Measurements from ENCODE around the gene TBL1X. TPM values are rescaled to one million over a fixed set of nuclear protein-coding genes. Genes with fewer than 3 reads are reported as not detected.

Gene TBL1X
- total and polyA plus RNA-seq, 2 experiments from 2014 or later: 8.7 to 26.9 TPM

- no peak overlapping the region for H3K4me3 ChIP-seq
- Mint-ChIP-seq H3K27ac (no peak overlapping the region; the same call in 1 of the 2 replicates), H3K4me3 (no peak overlapping the region), H3K36me3 (ENCODE audit: low read depth) (peaks cover 32% of the 10 kb centered on the region), H3K4me1 (peaks cover 23% of the 10 kb centered on the region), H3K9me3 (peaks cover 9% of the 10 kb centered on the region; the same call in 2 of the 3 replicates), H3K27me3 (ENCODE audit: insufficient read depth, low read depth, poor library complexity) (no peaks in the 10 kb centered on the region)
- no peak overlapping the region for H3K27ac ChIP-seq (ENCODE audit: low read depth)
- H3K9me2 ChIP-seq (ENCODE audit: insufficient read depth): no peaks in the 10 kb centered on the region
- H3K79me2 ChIP-seq (replicated peaks; ENCODE audit: insufficient read depth): peaks cover 39% of the 10 kb centered on the region
- peaks cover 9% of the 10 kb centered on the region; the same call in 1 of the 2 replicates for H3K4me1 ChIP-seq (ENCODE audit: insufficient read depth)
- no peak for ATAC-seq
- no peaks in the 10 kb centered on the region for H3K36me3 ChIP-seq (ENCODE audit: insufficient read depth)
- TF ChIP-seq EZH2 (IDR thresholded peaks at IDR 0.05; ENCODE audit: low read depth, unreplicated experiment): no peak
- DNase-seq (ENCODE audit: low spot score): no peak
- H3K4me2 ChIP-seq: no peak overlapping the region; the same call in 1 of the 2 replicates
- no peak overlapping the region for H2AFZ ChIP-seq
- no peaks in the 10 kb centered on the region for H4K20me1 ChIP-seq (replicated peaks; ENCODE audit: insufficient read depth)
- no peaks in the 10 kb centered on the region for H3F3A ChIP-seq (replicated peaks; ENCODE audit: low read depth)
- no peaks in the 10 kb centered on the region for H3K27me3 ChIP-seq (ENCODE audit: insufficient read depth)
Measured at GRCh38 chrX:9482837-9483236, 18.0 kb downstream of the TBL1X start.

GRCh38 chrX:9483376-9483775 lies 18.5 kb downstream of the TBL1X start:
- Mint-ChIP-seq H3K9me3 (peaks cover 9% of the 10 kb centered on the region; the same call in 2 of the 3 replicates), H3K36me3 (ENCODE audit: low read depth) (peaks cover 36% of the 10 kb centered on the region), H3K27ac (no peak overlapping the region), H3K27me3 (ENCODE audit: insufficient read depth, low read depth, poor library complexity) (no peaks in the 10 kb centered on the region), H3K4me3 (no peak overlapping the region; the same call in 2 of the 3 replicates), H3K4me1 (peaks cover 19% of the 10 kb centered on the region)
- H3K27me3 ChIP-seq (ENCODE audit: insufficient read depth): no peaks in the 10 kb centered on the region
- no peaks in the 10 kb centered on the region for H3K36me3 ChIP-seq (ENCODE audit: insufficient read depth)
- no peaks in the 10 kb centered on the region for H3F3A ChIP-seq (replicated peaks; ENCODE audit: low read depth)
- ATAC-seq (no peak), DNase-seq (ENCODE audit: low spot score) (no peak)
- peaks cover 36% of the 10 kb centered on the region for H3K79me2 ChIP-seq (replicated peaks; ENCODE audit: insufficient read depth)
- H3K4me1 ChIP-seq (ENCODE audit: insufficient read depth): peaks cover 9% of the 10 kb centered on the region; the same call in 1 of the 2 replicates
- no peaks in the 10 kb centered on the region for H3K9me2 ChIP-seq (ENCODE audit: insufficient read depth)
- no peak overlapping the region for H3K27ac ChIP-seq (ENCODE audit: low read depth)
- H4K20me1 ChIP-seq (replicated peaks; ENCODE audit: insufficient read depth): no peaks in the 10 kb centered on the region
- H2AFZ ChIP-seq: no peak overlapping the region
- no peak overlapping the region for H3K4me2 ChIP-seq
- no peak for TF ChIP-seq EZH2 (IDR thresholded peaks at IDR 0.05; ENCODE audit: low read depth, unreplicated experiment)
- TF ChIP-seq ETS1 (IDR thresholded peaks at IDR 0.05): no peak
- TF ChIP-seq REST (IDR thresholded peaks at IDR 0.05; ENCODE audit: unreplicated experiment): no peak
- TF ChIP-seq ZNF462 (CRISPR knock-in tag; IDR thresholded peaks at IDR 0.05): no peak
- no peak for TF ChIP-seq ZNF331 (CRISPR knock-in tag; IDR thresholded peaks at IDR 0.05; ENCODE audit: low read depth)
- no peak for TF ChIP-seq STAT1 (IDR thresholded peaks at IDR 0.05; ENCODE audit: unreplicated experiment)
- no peak overlapping the region for H3K4me3 ChIP-seq

Data from GM23338 (cell line).